Measurements from ENCODE around the gene SMIM17. TPM values are rescaled to one million over a fixed set of nuclear protein-coding genes. Genes with fewer than 3 reads are reported as not detected.

Gene SMIM17
- total and polyA plus RNA-seq, 2 of the 13 experiments (the other 11 are each of a cell fraction or from before 2014, with no cell fraction given), result 0.21 to 0.53 TPM

- TF ChIP-seq GLMP (CRISPR knock-in tag; IDR thresholded peaks at IDR 0.05; ENCODE audit: borderline replicate concordance) (0 out of 2 replicates have a peak, but pooled peaks have one; percentile 58), ZNF501 (CRISPR knock-in tag; IDR thresholded peaks at IDR 0.05) (no peak), ZNF556 (CRISPR knock-in tag; IDR thresholded peaks at IDR 0.05; ENCODE audit: borderline replicate concordance) (no peak), E2F2 (CRISPR knock-in tag; IDR thresholded peaks at IDR 0.05; ENCODE audit: borderline replicate concordance) (no peak), CBFB (CRISPR knock-in tag; IDR thresholded peaks at IDR 0.05) (no peak), ZNF160 (CRISPR knock-in tag; IDR thresholded peaks at IDR 0.05) (0 out of 2 replicates have a peak, but pooled peaks have one; percentile 11), NBN (conservative IDR thresholded peaks at IDR 0.05) (0 out of 2 replicates have a peak, but pooled peaks have one; percentile 40), ZKSCAN5 (CRISPR knock-in tag; IDR thresholded peaks at IDR 0.05) (no peak), PLRG1 (conservative IDR thresholded peaks at IDR 0.05) (no peak), ZNF264 (CRISPR knock-in tag; IDR thresholded peaks at IDR 0.05) (no peak), ZNF773 (CRISPR knock-in tag; IDR thresholded peaks at IDR 0.05; ENCODE audit: borderline replicate concordance) (no peak; the same call in 1 of the 2 replicates), RORA (CRISPR knock-in tag; IDR thresholded peaks at IDR 0.05) (no peak), ZBTB2 (CRISPR knock-in tag; IDR thresholded peaks at IDR 0.05; ENCODE audit: low read depth) (no peak), ZNF414 (CRISPR knock-in tag; IDR thresholded peaks at IDR 0.05) (0 out of 2 replicates have a peak, but pooled peaks have one; percentile 63), JUNB (CRISPR knock-in tag; IDR thresholded peaks at IDR 0.05; ENCODE audit: borderline replicate concordance) (peak; percentile 59; the same call in 1 of the 2 replicates)
- TF ChIP-seq, protein P1, sequence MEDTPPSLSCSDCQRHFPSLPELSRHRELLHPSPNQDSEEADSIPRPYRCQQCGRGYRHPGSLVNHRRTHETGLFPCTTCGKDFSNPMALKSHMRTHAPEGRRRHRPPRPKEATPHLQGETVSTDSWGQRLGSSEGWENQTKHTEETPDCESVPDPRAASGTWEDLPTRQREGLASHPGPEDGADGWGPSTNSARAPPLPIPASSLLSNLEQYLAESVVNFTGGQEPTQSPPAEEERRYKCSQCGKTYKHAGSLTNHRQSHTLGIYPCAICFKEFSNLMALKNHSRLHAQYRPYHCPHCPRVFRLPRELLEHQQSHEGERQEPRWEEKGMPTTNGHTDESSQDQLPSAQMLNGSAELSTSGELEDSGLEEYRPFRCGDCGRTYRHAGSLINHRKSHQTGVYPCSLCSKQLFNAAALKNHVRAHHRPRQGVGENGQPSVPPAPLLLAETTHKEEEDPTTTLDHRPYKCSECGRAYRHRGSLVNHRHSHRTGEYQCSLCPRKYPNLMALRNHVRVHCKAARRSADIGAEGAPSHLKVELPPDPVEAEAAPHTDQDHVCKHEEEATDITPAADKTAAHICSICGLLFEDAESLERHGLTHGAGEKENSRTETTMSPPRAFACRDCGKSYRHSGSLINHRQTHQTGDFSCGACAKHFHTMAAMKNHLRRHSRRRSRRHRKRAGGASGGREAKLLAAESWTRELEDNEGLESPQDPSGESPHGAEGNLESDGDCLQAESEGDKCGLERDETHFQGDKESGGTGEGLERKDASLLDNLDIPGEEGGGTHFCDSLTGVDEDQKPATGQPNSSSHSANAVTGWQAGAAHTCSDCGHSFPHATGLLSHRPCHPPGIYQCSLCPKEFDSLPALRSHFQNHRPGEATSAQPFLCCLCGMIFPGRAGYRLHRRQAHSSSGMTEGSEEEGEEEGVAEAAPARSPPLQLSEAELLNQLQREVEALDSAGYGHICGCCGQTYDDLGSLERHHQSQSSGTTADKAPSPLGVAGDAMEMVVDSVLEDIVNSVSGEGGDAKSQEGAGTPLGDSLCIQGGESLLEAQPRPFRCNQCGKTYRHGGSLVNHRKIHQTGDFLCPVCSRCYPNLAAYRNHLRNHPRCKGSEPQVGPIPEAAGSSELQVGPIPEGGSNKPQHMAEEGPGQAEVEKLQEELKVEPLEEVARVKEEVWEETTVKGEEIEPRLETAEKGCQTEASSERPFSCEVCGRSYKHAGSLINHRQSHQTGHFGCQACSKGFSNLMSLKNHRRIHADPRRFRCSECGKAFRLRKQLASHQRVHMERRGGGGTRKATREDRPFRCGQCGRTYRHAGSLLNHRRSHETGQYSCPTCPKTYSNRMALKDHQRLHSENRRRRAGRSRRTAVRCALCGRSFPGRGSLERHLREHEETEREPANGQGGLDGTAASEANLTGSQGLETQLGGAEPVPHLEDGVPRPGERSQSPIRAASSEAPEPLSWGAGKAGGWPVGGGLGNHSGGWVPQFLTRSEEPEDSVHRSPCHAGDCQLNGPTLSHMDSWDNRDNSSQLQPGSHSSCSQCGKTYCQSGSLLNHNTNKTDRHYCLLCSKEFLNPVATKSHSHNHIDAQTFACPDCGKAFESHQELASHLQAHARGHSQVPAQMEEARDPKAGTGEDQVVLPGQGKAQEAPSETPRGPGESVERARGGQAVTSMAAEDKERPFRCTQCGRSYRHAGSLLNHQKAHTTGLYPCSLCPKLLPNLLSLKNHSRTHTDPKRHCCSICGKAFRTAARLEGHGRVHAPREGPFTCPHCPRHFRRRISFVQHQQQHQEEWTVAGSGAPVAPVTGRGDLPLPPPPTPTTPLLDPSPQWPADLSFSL (CRISPR knock-in tag; IDR thresholded peaks at IDR 0.05), result peak; percentile 93
- TF ChIP-seq, protein P2, sequence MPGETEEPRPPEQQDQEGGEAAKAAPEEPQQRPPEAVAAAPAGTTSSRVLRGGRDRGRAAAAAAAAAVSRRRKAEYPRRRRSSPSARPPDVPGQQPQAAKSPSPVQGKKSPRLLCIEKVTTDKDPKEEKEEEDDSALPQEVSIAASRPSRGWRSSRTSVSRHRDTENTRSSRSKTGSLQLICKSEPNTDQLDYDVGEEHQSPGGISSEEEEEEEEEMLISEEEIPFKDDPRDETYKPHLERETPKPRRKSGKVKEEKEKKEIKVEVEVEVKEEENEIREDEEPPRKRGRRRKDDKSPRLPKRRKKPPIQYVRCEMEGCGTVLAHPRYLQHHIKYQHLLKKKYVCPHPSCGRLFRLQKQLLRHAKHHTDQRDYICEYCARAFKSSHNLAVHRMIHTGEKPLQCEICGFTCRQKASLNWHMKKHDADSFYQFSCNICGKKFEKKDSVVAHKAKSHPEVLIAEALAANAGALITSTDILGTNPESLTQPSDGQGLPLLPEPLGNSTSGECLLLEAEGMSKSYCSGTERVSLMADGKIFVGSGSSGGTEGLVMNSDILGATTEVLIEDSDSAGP (CRISPR knock-in tag; IDR thresholded peaks at IDR 0.05; ENCODE audit: borderline replicate concordance), result peak; percentile 23; the same call in 1 of the 2 replicates
These were observed 47.4 kb upstream of the SMIM17 start (continued) for GRCh38 chr19:56595548-56595899.

Data from HepG2 (cell line).